ENCODE data around the gene FBXO34.
"Not testable (repeated sequence)": the region's sequence is repeated elsewhere in the genome, so short reads cannot be mapped to it uniquely, and the experiment has no call there.

Gene FBXO34

DNA sequence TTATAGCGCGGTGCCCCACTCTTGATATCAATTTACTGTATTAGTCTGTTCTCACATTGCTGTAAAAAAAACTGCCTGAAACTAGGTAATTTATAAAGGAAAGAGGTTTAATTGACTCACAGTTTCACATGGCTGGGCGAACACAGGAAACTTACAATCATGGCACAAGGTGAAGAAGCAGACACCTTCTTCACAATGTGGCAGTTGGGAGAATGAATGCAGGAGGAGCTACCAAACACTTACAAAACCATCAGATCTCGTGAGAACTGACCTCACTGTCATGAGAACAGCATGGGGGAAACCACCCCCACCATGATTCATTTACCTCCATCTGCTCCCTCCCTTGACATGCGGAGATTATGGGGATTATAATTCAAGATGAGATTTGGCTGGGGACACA lies 42.3 kb downstream of the FBXO34 start:
- no peak for DNase-seq

DNA sequence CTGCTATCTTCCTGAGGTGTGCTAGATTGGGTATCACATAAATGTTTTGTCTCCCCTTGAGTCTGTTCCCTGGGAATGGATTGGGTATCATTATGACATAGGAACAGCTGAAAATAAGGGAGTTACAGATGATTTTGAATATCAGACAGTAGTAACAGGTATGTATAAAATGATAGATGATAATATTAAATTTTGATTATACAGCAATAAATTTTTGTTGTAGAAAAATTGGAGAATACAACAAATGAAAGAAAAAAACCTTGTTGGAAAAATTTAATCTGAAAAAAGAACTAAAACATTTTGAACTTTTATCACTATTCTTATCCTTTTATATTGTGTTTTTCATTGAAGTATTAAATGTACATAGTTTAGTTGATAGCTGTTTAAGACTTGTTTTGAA lies 43.2 kb downstream of the FBXO34 start:
- no peak for DNase-seq

DNA sequence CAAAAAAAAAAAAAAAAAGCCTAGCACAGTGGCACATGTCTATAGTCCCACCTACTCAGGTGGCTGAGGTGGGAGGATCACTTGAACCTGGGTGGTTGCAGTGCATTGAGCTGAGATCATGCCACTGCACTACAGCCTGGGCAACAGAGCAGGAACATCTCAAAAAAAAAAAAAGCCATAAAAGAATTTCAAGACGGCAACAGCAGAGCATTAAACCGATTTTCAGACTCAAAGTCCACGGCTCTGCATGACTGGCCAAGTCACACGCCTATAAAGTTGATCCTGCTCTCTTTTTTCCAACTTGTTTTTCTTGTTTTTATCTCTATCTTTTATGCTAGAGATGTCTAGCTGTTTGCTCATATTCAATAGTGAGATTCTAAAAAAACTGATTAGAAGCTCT lies 45.3 kb downstream of the FBXO34 start:
- no peak for DNase-seq

DNA sequence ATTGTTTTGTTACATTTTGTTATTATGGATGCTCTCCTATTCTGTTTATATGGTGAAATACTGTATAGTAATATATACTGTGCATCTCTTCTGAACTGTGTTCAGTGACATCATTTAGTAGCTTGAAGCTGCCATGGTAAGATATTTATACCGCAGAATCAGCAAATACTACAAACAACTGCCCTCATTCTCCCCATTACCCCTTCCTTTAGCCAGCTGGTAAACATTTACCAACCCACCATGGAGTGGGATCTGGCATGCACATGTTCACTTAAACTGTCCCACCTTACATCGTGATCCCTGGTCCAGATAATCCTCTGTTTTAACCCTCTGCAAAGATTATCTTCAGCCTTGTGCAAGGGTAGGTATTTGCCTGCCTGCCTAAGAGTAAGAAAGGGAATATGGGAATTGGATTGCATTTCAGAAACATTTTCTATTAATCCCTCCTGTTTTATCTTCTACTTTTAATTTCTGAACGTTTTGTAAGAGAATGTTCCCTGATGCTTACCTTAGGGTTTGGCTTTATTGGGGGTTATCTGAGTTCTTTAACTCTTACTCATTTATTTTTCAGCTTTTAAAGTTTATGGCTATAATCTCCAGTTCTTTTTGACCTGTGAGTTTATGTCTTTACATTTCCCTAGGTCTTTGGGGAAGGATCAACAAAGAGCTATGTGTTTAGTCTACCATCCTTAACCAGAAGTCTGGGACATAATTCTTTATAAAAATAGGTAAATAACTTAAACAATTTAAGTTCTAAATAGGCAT lies 46.5 kb downstream of the FBXO34 start:
- no peak for DNase-seq

DNA sequence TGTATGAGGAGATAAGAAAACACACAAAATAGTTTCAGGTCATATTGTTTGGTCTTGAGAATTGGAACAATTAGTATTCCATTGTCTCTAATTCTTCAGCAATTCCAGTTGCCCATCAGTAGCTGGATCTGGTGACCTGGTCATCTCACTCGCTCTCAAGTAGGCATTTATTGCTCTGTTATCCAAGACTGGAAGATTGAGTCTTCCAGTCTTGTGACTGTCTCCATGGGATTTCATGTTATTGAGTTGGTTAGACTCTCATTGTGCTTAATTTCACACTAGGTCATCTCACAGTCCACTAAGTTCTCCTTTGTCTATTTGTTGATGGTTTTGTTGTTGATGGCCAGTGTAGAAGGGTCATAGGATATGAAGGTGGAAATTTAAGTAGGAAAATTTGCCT lies 47.5 kb downstream of the FBXO34 start:
- no peak for DNase-seq

DNA sequence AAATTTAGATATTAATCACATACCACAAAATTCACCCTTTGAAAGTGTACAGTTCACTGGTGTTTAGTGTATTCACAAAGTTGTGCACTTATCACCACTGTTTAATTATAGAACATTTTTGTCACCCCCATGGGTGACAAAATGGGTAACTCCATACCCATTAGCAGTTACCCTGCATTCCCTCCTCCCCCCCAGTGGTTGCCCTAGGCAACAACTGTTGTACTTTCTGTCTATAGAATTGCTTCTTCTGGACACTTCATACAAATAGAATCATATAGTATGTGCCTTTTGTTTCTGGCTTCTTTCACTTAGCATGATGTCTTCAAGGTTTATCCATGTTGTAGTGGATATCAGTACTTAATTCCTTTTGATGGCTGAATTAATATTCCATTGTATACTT lies 52.7 kb downstream of the FBXO34 start:
- no peak for DNase-seq

DNA sequence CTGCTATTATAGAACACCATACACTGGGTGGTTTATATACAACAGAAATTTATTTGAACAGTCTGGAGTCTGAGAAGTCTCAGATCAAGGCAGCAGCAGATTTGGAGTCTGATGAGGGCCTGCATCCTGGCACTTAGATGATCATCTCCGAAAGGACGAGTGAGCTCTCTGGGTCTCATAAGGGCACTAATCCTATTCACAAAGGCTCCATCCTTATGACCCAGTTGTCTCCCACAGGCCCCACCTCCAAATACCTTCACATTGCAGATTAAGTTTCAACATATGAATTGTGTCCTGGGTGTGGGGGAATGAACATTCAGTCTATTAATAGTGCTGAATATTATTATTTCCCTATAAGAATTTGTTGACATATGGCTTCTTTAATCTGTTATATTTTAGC lies 53.6 kb downstream of the FBXO34 start:
- DNase-seq: no peak

DNA sequence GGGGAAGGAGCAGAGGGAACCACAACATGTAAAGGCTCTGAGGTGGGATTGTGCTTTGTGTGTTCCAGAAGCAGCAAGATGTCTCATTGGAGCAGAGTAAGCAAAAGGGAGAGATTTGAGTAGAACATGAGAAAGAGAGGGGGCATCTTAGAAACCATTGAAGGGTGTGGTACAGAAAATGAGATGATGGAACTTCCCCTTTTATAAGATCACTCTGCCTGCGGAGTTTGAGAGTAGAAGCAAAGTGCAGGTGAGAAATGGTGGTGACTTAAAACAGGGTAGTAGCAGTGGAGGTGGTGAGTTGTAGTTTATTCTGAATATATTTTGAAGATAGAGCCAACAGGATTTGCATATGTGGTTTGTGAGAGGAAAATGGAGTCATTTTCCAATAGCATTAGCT lies 56.0 kb downstream of the FBXO34 start:
- no peak for DNase-seq

DNA sequence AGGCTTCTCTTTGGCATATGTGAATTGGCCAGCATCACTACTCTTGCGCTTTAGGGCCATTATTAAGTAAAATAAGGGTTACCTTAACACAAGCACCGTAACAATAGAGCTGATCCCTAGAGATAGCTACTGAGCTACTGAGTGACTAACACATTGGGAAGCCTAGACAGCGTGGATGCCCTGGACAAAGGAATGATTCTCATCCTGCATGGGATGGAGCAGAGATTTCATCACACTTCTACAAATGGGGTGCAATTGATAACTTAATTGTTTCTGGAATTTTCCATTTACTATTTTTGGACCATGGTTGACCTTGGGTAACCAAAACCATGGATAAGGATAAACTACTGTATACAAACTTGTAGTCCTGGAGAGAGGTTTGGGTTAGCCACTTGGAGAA lies 57.1 kb downstream of the FBXO34 start:
- DNase-seq: no peak

DNA sequence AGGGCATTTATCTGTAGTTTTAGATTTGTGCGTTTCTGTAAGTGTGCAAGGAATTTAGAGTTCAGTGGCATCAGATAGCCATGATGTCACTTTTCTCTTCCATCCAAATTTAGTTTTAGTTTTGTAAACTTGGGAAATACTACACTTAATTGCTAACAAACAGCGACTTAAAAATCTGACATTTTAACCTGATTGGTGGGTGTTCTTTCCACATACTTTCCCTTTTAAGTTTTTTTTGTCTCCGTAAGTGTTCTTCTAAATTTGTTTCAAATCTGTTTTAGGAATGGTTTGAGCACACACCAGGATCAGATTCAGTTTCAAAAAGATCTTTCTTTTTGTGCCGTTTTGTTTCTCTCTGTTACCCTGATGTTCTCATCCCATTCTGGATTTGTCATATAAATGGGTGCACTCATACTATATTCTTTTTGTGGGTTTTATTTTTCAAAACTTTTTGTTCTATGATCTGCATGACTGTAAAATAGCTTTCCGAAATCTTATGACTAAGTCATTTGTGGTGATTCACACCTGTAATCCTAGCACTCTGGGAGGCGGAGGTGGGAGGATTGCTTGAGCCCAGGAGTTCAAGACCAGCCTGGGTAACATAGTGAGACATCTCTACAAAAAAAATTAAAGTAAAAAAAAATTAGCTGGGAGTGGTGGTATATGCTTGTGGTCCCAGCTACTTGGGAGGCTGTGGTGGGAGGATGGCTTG lies 58.9 kb downstream of the FBXO34 start:
- no peak for DNase-seq

DNA sequence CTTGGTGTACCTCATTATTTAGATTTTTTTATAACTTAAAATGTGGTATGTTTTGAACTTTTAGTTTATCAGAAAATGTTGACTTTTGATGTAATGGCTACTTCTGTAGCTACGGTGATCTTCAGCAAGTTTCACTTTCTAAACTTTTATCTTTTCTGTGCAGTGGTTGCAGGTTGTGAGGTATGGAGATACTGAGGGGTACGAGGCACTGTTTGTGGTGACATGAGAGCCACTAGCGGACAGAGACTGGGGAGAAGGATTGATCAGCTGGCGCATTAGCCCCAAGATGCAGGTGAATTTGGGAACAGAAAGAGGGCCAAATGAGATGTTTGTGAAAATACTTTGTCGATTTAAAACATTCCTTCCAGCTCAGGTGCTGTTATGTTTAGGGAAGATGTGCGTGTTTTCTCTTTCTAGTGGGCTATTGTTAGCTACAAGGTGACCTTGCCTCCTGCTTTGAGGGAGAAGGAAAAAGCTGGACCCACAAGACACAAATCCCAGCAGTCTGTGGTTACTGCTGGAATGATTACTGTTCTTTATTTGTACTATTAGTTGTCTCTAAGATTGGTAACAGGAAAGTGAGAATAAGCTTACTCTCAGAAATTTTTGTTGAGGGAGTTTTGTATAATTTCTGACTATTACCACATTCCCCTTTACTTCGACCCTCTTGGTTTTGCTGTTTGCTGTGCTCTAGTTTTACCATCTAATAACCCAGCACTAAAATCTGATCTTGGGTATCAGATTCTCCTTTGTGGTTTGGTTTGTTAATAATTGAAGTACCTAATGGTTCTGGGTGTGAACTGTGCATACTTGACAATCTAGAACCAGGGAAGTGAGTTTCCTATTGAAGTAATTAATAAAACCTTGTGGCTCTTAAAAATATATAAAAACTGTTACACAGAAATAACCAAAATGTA lies 61.7 kb downstream of the FBXO34 start:
- peak; percentile 22 for DNase-seq

DNA sequence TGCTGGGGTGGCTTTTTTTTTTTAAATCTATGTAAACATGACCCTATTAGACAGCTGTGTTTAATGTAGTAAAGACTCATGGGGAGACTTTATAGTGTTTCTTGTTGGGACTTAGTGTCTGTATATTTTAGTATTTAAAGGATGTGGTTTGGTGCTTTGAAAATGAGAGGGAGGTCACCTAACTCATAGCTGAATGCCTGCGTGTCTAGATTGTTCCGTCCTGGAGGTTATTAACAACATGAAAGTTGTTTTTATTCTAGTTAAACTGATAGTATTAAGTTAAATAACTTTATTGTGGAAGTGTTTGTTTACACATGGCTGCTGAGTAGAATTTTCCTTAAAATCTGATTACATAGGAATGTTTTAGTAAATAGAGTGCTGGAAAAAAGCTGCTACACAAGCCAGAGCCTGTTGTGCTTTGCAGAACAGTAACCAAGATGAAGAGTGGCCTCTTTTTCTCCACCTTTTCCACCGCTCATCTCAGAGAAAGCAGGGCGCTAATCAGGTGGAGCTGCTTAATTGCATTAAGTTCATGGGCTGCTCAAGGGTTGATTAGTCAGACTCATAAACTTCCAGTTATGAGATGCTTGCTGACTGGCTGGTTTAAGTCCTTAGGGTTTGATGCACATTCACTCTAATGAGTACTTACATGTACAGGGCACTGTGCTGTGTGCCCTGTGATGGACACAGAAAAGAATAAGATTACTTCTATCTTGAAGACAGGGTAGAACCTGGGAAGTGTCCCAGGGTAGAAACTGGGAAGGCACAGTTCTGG lies 62.7 kb downstream of the FBXO34 start:
- no peak for DNase-seq

DNA sequence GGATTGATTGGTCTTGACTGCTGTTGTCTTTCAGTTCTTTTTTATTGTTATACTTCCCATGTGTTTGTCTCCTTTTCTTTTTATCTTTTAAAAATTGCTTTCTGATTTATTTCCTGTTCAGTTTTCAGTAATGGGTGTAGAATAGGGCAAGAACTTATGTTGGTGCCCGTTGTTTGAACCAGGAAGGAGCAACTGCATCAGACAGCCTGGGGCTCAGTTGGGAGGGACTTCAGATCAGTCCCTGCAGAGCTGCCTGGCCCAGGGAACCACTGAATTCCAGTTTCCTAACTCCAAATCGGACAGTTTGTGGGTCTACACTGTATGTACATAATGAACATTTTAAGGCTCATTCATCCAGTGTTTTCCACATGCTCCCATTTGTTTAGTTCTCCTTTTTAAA lies 64.9 kb downstream of the FBXO34 start:
- DNase-seq: no peak

DNA sequence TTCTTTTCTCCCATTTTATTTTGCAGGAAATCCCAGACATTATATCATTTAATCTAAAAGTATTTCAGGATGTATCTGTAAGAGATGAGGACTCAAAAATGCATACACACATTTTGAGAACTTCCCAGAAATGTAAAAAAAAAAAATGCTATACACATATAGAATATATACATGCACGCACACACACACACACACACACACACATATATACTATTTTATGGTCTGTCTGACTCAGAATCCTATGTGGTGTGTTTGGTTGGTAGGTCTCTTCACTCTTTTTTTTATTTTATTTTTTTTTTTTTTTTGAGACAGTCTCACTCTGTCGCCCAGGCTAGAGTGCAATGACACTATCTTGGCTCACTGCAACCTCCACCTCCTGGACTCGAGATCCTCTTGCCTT lies 65.5 kb downstream of the FBXO34 start:
- DNase-seq: no peak

DNA sequence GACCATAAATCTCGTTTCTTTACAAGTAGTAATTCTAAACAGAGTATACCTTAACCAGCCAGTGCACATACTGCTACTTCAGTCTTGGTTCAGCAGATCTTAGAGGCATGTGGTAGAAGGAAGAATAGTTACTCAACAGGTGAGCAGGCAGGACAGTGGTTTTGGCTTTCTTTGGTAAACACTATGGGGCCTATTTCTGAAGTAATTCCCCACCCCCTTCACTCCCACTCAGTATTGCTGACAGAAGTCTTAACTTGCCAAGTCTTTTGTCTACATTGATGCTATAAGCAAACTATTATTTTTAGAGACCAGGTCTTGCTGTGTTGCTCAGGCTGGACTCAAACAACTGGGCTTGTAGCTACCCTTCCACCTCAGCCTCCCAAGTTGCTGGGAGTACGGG lies 68.5 kb downstream of the FBXO34 start:
- DNase-seq: no peak

DNA sequence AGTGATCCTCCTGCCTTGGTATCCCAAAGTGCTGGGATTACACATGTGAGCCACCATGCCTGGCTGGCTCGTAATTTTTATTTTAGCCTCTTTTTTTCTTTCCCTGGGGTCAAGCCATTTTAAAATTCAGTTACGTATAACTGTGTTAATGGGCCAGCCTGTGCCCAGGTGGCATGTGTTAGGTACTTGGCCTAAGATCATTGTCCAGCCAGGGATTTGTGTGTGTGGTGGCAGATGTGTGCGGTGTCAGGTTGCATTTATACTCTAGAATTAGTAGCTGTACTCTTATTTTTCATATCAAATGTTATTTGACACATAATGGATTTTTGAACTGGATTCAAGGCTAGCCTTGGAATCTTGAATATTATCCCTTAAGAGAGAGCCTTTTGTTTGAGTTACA lies 69.3 kb downstream of the FBXO34 start:
- DNase-seq: no peak

DNA sequence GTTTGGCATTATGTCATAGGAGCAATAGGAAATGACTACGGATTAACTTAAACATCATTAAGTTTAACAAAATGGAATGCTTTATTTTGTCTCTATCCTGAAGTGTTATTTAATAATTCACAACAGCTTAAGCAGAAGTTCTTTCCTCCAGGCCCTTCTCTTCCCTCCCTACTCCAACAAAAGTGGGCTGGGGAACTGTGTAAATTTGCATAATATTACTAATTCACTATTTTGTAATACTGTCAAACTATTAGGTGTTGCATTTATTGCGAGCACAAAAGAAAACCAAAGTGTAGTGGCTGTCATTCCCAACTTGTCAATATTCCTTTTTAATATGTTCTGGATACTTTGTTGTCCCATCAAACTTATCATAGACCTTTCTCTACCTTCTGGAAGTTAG lies 70.6 kb downstream of the FBXO34 start:
- no peak for DNase-seq

DNA sequence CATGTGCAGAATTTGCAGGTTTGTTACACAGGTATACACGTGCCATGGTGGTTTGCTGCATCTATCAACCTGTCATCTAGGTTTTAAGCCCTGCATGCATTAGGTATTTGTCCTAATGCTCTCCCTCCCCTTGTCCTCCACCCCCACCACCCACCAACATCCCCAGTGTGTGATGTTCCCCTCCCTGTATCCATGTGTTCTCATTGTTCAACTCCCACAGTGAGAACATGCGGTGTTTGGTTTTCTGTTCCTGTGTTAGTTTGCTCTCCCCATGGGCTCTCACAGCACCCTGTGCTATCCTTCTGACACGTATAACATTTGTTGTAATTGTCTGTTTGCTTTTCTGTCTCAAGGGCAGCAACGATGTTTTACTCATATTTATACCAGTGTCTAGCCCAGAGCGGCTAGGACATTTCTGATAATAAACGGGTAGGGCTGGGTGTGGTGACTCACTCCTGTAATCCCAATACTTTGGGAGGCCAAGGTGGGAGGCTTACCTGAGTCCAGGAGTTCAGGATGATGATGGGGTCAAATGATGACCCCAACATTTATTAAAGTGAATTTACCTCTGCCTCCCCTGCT lies 73.5 kb downstream of the FBXO34 start:
- not testable (repeated sequence) for DNase-seq

DNA sequence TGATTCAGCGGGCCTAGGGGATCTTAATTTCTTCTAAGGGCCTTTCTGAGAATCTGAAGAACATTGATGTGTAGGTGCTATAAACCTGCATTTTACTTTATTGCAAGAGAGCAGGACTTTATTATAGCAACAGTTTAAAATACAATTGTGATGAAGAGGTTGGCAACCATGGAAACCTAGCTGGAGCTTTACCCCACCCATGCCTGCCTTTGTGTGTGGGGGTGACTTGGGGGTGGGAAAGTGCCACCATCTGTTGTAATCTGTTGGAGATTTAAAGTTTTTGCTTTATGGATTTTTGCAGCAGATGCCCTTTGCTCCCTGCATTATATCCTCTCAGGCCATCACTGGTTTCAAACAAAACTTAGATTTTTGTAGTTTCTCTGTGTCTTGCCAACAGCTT lies 75.8 kb downstream of the FBXO34 start:
- DNase-seq: no peak

DNA sequence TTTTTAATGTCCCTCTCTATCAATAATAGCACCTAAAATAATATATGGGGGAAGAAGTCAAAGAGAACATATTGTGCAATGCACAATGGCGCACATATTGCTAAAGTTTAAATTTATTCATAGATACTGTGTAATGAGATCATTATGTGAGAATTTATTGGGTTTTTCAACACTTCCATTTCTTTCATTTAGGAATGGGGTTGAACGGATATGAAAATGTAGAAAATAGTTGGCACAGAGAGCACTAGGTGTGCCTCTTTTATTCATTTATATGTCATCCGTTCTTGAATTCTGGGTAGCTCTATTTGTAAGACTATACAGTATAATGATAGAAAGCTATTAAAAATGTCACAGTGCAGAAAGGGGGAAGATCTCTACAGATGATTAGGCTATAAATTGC lies 76.5 kb downstream of the FBXO34 start:
- no peak for DNase-seq

DNA sequence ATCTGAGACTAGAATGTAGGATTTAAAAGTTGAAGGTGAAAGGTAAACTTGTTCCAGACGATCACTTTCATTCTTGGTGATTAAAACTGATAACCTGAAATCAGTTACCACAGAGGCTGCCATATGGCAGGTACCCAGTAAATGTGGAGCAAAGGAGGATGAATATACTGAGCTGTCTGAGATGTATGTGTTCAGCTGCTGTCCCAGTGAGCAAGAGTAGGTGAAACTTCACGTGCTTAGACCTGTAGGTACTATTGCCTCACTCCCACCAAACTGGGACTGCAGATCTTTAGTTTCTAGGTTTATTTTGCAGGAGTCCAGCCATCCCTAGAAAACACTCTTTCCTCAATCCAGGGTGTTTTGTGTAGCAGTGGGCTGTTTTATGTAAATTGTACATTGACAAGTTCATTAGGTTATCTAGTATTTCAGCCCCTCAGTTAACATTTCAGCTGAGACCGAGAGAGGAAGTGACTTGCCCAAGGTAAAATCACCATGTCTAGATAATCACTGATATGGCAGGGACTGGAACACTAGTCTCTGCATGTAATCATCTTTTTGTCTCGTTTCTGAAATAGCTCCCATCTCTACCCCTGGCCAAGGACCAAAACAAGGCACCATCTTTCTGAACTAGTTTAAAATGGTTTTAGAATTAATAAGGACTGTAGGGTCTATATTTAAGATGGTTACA lies 77.7 kb downstream of the FBXO34 start:
- DNase-seq: no peak

DNA sequence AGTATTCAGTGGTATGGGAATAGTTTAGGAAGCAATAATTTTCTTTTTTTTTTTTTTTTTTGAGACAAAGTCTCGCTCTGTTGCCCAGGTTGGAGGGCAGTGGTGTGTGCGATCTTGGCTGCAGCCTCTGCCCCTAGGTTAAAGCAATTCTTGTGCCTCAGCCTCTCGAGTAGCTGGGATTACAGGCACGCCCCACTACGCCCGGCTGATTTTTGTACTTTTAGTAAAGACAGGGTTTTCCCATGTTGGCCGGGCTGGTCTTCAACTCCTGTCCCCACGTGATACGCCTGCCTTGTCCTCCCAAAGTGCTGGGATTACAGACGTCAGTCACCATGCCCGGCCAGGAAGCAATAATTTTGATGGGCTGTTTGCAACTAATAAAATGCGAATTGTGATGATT lies 78.3 kb downstream of the FBXO34 start:
- DNase-seq: no peak

Measured in CD4-positive, alpha-beta T cell treated with Interferon gamma for 1 hour (primary cell).